Suprapubic skin (tissue), 3 donors: ENCODE results near the gene MYOM1.

Experiments used
- EP300 ChIP-seq: sonication (generic); formaldehyde crosslinking; IDR thresholded peaks from one replicate; pipeline ENCODE4 v1.6.1; 2017; ENCODE audit warnings: antibody characterized with exemption
- POLR2A ChIP-seq, 2 donors: fragments of 450-650 bp; IDR thresholded peaks; one replicate each; pipeline ENCODE4 v1.6.1; 2017; ENCODE audit warnings: antibody characterized with exemption in 2 of 2, mild to moderate bottlenecking in 2 of 2, moderate library complexity in 2 of 2
- TF ChIP-seq, protein P1 (sequence below), 2 donors: fragments of 200-600 bp in 1 of 2; fragments of 450-650 bp in 1 of 2; sonication (generic) in 1 of 2; IDR thresholded peaks; one replicate each; pipeline ENCODE4 v1.5.1; 2016 to 2019; ENCODE audit warnings: antibody characterized with exemption in 2 of 2, mild to moderate bottlenecking in 1 of 2, moderate library complexity in 1 of 2

- TF ChIP-seq, protein P1, sequence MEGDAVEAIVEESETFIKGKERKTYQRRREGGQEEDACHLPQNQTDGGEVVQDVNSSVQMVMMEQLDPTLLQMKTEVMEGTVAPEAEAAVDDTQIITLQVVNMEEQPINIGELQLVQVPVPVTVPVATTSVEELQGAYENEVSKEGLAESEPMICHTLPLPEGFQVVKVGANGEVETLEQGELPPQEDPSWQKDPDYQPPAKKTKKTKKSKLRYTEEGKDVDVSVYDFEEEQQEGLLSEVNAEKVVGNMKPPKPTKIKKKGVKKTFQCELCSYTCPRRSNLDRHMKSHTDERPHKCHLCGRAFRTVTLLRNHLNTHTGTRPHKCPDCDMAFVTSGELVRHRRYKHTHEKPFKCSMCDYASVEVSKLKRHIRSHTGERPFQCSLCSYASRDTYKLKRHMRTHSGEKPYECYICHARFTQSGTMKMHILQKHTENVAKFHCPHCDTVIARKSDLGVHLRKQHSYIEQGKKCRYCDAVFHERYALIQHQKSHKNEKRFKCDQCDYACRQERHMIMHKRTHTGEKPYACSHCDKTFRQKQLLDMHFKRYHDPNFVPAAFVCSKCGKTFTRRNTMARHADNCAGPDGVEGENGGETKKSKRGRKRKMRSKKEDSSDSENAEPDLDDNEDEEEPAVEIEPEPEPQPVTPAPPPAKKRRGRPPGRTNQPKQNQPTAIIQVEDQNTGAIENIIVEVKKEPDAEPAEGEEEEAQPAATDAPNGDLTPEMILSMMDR (IDR thresholded peaks at IDR 0.05): no peak
- TF ChIP-seq POLR2A (IDR thresholded peaks at IDR 0.05) (no peak), EP300 (no peak)
Observed at GRCh38 chr18:3140342-3140741, 79.4 kb downstream of the MYOM1 start.
